ENCODE measurements around the gene PPARGC1A.

DNA sequence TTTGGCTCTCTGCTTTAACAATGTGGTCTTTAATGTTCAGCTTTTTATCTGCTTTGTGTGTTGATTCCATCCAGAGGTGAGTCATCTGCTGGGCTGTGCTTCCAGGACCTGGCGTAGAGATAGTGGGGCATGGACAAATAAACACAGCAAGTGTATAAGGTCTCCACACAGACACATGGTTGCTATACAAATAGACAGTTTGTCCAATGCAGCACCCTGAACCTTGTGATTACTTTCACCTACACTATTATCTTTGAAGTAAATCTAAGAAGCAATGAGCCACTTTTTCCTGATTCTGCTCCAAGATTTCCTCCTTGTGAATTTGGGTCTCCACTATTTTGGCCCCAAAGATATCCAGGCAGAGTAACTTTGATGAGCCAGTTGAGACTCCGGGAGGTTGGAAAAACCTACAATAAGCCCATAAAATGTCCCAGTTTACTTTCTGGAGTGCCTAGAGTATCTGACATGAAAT, 12.1 kb downstream of the PPARGC1A start:
- TF ChIP-seq, protein P1, sequence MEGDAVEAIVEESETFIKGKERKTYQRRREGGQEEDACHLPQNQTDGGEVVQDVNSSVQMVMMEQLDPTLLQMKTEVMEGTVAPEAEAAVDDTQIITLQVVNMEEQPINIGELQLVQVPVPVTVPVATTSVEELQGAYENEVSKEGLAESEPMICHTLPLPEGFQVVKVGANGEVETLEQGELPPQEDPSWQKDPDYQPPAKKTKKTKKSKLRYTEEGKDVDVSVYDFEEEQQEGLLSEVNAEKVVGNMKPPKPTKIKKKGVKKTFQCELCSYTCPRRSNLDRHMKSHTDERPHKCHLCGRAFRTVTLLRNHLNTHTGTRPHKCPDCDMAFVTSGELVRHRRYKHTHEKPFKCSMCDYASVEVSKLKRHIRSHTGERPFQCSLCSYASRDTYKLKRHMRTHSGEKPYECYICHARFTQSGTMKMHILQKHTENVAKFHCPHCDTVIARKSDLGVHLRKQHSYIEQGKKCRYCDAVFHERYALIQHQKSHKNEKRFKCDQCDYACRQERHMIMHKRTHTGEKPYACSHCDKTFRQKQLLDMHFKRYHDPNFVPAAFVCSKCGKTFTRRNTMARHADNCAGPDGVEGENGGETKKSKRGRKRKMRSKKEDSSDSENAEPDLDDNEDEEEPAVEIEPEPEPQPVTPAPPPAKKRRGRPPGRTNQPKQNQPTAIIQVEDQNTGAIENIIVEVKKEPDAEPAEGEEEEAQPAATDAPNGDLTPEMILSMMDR (conservative IDR thresholded peaks at IDR 0.05): no peak
- TF ChIP-seq ZFX (IDR thresholded peaks at IDR 0.05): no peak
